GM18909 (cell line): ENCODE measurements around the gene SCAI.
"Not testable (repeated sequence)": the region's sequence is repeated elsewhere in the genome, so short reads cannot be mapped to it uniquely, and the experiment has no call there.

ENCODE experiments used
- ATAC-seq: cut with Tn5 transposase; IDR thresholded peaks from one replicate; pipeline ENCODE4 v1.9.1; 2021; ENCODE audit warnings: mild to moderate bottlenecking; ENCODE audit not compliant: unreplicated experiment, poor library complexity

The SCAI gene

DNA sequence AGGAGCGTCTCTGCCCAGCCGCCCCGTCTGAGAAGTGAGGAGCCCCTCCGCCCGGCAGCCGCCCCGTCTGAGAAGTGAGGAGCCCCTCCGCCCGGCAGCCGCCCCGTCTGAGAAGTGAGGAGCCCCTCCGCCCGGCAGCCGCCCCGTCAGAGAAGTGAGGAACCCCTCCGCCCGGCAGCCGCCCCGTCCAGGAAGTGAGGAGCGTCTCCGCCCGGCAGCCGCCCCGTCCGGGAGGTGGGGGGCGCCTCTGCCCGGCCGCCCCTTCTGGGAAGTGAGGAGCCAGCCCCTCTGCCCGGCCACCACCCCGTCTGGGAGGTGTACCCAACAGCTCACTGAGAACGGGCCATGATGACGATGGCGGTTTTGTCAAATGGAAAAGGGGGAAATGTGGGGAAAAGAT, 34.8 kb downstream of the SCAI start:
- ATAC-seq, result not testable (repeated sequence)

GRCh38 chr9:125106285-125106893, 36.9 kb downstream of the SCAI start:
- no peak for ATAC-seq

DNA sequence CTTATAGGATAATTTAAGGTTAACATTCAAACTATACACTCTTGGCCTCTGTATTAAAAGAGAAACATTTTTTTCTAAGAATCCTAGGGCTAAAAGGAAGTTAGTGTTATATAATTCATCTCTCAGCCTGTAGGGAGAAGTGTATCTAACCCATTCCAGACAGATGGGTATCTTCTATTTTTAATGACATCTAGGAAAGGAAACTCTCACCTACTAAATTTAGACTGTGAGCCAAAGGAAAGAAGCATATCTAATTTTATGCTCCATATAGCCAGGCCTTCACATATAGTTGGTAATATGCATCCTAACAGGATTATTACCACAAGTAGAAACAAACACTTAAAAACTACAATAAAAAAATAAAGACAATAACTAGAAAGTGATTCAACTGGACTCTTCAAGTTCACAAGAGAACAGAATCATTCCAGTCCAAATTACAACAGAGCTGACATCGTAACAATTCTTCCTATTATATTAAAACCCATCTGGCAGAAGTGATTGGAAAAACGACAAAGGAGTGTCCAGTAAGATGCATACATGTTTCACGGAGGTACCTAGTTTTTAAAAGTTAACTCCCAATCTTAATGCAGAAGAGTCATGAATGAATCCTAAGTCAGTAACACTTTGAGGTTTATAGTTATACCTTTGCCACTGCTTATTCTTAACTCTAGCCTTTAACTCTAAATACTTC, 39.4 kb downstream of the SCAI start:
- ATAC-seq, result no peak

DNA sequence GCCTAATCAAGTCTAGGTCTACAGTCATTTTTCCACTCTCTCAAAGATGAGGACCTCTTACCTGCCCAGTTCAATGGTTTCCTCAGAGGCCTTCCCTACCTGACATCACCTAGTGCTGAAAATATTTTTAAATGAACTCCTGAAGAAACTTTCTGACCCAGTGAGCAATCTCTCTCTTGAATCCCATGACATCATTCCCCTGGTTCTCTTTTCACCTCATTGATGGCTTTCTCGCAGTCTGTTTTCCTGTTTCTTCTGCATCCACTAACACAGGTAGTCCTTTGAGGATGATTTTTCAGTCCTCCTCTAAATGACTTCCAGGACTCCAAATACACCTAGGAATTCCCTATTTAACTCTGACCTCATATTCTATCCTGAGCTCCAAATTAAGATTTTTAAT, 40.3 kb downstream of the SCAI start:
- ATAC-seq, result no peak

DNA sequence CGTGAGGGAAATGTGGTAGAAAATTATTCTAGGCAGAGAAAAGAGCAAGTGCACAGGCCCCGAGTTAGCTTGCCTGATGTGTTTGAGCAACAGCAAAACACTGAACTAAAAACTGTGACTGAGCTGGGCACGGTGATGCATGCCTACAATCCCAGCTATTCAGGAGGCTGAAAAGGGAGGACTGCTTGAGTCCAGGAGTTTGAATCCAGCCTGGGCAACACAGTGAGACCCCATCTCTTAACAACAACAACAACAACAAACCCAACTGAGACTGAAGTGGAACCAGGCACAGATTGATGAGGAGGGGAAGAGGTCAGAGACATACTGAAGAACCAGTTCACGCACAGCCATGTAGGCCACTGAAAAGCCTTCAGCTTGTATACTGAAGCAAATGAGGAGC, 42.5 kb downstream of the SCAI start:
- no peak for ATAC-seq

GRCh38 chr9:125099816-125100215, 43.5 kb downstream of the SCAI start:
- ATAC-seq, result no peak

DNA sequence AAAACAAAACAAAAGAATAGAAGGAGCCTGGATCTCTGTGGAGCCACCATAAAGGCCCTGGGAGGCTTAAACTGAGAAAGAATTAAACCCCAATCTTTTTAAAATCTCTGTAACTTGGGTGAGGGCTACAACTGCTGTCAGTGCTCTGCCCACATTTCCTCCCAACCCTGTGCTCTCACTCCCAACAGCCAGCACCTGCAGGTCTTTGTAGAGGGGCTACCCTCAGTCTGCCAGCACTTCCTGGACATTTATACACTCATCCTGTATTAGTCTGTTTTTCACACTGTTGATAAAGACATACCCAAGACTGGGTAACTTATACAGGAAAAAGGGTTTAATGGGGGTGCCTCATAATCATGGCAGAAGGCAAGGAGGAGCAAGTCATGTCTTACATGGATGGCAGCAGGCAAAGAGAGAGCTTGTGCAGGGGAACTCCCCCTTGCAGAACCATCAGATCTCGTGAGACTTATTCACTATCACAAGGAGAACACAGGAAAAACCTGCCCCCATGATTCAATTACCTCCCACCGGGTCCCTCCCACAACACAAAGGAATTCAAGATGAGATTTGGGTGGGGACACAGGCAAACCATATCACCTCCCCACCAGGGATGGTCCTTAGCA, 47.4 kb downstream of the SCAI start:
- no peak for ATAC-seq

DNA sequence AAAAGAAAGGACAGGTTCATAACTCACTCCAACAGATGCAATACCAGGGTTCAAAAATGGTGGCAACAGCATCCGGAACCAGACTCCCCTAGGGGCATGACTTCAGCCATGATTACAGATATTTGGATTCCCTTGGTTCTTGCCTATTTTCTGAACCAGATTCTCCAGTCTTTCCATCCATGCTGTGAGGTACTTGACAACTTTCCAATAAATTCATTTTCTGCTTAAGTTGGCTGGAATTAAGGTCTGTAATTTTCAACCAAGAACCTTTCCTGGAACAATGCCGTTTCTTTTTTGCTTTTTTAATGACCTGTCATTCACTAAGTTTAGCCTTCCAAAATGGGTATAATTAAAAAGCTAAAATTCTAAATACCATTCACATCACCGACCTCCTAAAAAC, 52.2 kb downstream of the SCAI start:
- ATAC-seq, result no peak

- no peak for ATAC-seq
Observed at GRCh38 chr9:125089331-125089730, 54.0 kb downstream of the SCAI start.

DNA sequence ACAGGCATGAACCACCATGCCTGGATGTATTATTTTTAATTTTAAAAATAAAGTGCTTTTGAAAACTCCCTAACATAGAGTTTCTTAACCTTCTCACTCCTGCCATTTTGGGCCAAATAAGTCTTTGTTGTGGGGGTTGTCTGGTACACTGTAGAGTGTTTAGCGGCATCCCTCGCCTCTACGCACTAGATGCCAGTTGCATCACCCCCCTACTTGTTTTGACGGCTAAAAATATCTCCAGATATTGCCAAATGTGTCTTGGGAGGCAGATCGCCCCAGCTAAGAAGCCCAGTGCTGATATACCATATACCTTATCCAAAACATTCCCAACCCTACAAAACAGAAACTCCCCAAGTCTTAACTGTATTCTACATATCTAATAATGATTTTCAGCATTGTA, 54.6 kb downstream of the SCAI start:
- ATAC-seq, result no peak

GRCh38 chr9:125085703-125086477, 57.4 kb downstream of the SCAI start:
- ATAC-seq, result no peak

DNA sequence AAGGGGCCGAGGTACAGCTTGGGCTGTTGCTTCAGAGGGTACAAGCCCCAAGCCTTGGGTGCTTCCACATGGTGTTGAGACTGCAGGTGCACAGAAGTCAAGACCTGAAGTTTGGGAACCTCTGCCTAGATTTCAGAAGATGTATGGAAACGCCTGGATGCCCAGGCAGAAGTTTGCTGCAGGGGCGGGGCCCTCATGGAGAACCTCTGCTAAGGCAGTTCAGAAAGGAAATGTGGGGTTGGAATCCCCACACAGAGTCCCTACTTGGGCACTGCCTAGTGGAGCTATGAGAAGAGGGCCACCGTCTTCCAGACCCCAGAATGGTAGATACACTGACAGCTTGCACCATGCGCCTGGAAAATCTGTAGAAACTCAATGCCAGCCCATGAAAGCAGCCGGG, 61.1 kb downstream of the SCAI start:
- ATAC-seq, result not testable (repeated sequence)

DNA sequence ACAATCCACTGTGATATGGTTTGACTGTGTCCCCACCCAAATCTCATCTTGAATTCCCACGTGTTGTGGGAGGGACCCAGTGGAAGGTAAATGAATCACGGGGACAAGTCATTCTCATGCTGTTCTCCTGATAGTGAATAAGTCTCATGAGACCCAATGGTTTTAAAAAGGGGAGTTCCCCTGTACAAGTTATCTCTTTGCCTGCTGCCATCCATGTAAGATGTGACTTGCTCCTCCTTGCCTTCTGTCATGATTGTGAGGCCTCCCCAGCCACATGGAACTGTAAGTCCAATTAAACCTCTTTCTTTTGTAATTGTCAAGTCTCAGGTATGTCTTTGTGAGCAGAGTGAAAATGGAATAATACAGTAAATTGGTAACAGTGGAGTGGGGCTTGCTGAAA, 62.5 kb downstream of the SCAI start:
- not testable (repeated sequence) for ATAC-seq

GRCh38 chr9:125079931-125080330, 63.4 kb downstream of the SCAI start:
- ATAC-seq, result no peak

- ATAC-seq, result no peak
Observed at GRCh38 chr9:125075997-125076396, 67.3 kb downstream of the SCAI start.

DNA sequence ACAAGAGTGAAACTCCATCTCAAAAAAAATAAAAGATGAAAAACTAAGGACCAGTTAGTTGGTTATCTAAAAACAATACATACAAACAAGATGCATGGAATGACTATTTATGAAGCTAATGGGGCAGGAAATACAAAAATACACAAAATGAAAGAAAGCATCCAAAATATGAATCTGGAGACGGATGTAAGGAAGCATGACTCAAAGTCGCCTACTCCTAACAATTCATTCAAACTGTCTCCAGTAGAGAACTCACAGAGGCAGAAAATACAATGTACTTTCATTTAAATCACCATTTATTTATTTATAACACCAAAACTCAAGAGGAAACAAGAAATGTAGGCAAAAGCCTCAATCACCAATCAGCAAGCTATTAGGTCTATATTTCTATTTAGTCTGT, 68.4 kb downstream of the SCAI start:
- ATAC-seq, result no peak

DNA sequence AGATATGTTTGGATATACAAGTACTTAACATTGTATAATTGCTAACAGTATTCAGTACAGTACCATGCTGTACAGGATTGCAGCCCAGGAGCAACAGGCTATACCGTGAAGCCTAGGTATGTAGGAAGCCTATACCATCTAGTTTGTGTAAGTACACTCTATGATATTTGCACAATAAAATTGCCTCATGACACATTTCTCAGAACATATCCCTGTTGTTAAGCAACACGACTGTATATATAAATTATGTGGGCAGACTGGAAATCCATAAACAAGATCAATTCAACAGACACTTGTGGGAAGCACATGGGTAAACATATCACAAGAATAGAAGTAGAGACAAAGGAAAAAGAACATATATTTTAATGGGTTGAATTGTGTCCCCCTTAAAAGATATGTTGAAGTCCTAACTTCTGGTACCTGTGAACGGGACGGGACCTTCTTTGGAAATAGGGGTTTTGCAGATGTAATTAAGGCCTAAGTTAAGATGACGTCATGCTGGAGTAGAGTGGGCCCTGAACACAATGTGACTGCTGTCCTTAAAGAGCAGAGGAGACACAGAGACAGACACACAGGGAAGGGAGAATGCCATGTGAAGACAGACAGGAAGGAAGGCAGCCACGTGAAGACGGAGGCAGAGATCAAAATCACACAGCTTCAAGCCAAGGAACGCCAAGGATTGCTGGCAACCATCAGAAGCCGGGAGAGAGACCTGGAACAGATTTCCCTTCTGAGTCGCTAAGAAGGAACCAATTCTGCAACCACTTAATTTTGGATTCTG, 76.3 kb downstream of the SCAI start:
- no peak for ATAC-seq

DNA sequence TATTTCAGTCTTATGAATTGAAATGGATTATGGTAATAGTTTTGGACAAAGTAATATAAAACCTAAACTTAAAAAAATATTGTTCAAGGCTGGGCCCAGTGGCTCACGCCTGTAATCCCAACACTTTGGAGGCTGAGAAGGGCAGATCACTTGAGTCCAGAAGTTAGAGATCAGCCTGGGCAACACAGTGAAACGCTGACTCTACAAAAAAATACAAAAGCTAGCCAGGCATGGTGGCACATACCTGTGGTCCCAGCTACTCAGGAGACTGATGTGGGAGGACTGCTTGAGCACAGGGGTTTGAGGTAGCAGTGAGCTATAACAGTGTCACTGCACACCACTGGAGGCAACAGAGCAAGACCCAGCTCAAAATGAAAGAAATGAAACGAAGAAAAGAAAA, 81.9 kb downstream of the SCAI start:
- no peak for ATAC-seq

- ATAC-seq, result no peak
Observed at GRCh38 chr9:125049212-125050049, 93.9 kb downstream of the SCAI start.
